Measurements from ENCODE around the gene RRM1.

The RRM1 gene

DNA sequence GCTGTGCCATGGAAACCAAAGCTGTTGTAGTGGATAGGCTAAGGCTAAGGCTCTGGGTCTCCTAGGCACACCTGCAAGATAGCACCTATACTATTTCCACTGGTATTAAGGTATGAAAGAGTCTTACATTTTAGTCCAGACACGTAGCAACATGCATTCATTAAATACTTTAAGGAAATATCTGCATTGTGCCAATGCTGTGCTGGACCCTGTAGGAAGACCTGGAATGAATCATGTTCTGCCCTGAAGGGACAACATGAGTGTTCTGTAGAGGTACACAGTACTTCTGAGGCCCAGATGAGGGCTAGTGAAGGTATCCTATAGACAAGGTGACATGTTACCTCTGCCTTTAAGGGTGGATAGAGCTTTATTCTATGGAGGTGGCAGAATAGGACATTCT lies 35.2 kb upstream of the RRM1 start:
- H3K4me1 ChIP-seq (ENCODE audit: insufficient read depth, insufficient read length), result no peaks in the 10 kb centered on the region
- DNase-seq (ENCODE audit: low read depth, low spot score), result no peak
- H3K36me3 ChIP-seq (ENCODE audit: insufficient read depth, insufficient read length, low read length), result peaks cover 21% of the 10 kb centered on the region
- no peak overlapping the region for H3K9ac ChIP-seq (ENCODE audit: insufficient read length, low read depth)
- no peaks in the 10 kb centered on the region for H3K27me3 ChIP-seq (ENCODE audit: insufficient read depth, insufficient read length)
- no peak overlapping the region for H3K4me3 ChIP-seq (ENCODE audit: insufficient read length, low read depth)
- TF ChIP-seq YY1 (IDR thresholded peaks at IDR 0.05; ENCODE audit: insufficient read depth, insufficient read length) (no peak), SUZ12 (IDR thresholded peaks at IDR 0.05; ENCODE audit: extremely low read depth, insufficient read depth, insufficient read length) (no peak), ZNF274 (IDR thresholded peaks at IDR 0.05; ENCODE audit: low read depth, low read length) (no peak)
- H3K9me3 ChIP-seq (ENCODE audit: insufficient read depth, low read length), result no peaks in the 10 kb centered on the region

DNA sequence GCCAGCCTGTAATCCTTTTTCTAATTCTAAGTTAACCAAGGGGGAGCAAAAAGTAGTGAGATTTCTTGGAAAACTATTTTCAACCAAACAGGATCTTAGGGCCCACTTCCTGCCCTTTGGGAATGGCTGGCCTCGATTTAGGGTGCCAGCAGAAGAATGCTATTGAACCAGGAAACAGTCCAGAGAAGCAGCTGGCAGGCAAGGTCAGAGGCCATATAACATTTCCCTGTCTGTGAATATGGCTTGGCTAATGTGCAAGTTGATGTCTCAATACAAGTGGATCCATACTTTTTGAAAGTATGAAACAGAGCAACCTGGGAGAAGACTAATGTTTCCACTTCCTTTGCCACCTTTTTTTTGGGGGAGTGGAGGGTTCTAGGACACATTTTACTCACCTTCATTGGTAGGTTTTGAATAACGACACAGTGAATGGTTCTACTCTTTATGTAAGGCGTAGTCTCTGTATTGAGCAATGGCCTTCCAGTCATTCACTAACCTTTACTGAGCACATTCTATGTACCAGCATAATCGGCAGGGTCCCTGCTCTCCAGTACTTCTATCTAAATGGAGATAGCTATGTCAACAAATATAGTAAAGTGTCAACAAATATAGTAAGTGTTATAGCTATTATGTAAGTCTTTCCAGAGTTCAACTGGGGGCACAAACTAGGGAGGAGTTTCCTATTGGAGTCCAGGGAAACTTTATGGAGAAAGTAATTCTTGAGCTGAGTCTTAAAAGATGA lies 34.2 kb upstream of the RRM1 start:
- peaks cover 21% of the 10 kb centered on the region for H3K36me3 ChIP-seq (ENCODE audit: insufficient read depth, insufficient read length, low read length)
- DNase-seq (ENCODE audit: low read depth, low spot score), result no peak
- H3K9ac ChIP-seq (ENCODE audit: insufficient read length, low read depth), result no peak overlapping the region

DNA sequence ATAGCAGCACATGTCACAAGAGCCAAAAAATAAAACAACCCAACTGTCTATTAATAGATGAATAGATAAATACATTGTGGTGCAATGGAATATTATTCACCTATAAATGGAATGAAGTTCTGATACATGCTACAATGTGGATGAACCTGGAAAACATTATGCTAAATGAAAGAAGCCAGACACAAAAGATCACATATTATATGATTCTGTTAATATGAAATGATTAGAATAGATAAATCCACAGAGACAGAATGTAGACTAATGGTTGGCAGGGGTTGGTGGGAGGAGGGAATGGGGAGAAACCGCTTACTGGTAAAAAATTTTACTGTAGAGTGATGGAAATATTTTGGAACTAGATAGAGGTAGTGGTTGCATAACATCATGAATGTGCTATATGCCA lies 32.9 kb upstream of the RRM1 start:
- H3K4me3 ChIP-seq (ENCODE audit: insufficient read length, low read depth), result no peak overlapping the region
- no peaks in the 10 kb centered on the region for H3K4me1 ChIP-seq (ENCODE audit: insufficient read depth, insufficient read length)
- no peak for TF ChIP-seq ZNF274 (IDR thresholded peaks at IDR 0.05; ENCODE audit: low read depth, low read length)
- no peak for TF ChIP-seq SUZ12 (IDR thresholded peaks at IDR 0.05; ENCODE audit: extremely low read depth, insufficient read depth, insufficient read length)
- no peak for TF ChIP-seq YY1 (IDR thresholded peaks at IDR 0.05; ENCODE audit: insufficient read depth, insufficient read length)
- DNase-seq (ENCODE audit: low read depth, low spot score), result no peak
- no peaks in the 10 kb centered on the region for H3K9me3 ChIP-seq (ENCODE audit: insufficient read depth, low read length)
- H3K36me3 ChIP-seq (ENCODE audit: insufficient read depth, insufficient read length, low read length), result peaks cover 21% of the 10 kb centered on the region
- H3K27me3 ChIP-seq (ENCODE audit: insufficient read depth, insufficient read length), result no peaks in the 10 kb centered on the region
- no peak overlapping the region for H3K9ac ChIP-seq (ENCODE audit: insufficient read length, low read depth)

More for the DNA sequence above, 34.2 kb upstream of the RRM1 start:
- Histone ChIP-seq H3K4me3 (ENCODE audit: insufficient read length, low read depth) (no peak overlapping the region), H3K9me3 (ENCODE audit: insufficient read depth, low read length) (no peaks in the 10 kb centered on the region), H3K4me1 (ENCODE audit: insufficient read depth, insufficient read length) (no peaks in the 10 kb centered on the region), H3K27me3 (ENCODE audit: insufficient read depth, insufficient read length) (no peaks in the 10 kb centered on the region)
- TF ChIP-seq ZNF274 (IDR thresholded peaks at IDR 0.05; ENCODE audit: low read depth, low read length) (no peak), SUZ12 (IDR thresholded peaks at IDR 0.05; ENCODE audit: extremely low read depth, insufficient read depth, insufficient read length) (no peak), YY1 (IDR thresholded peaks at IDR 0.05; ENCODE audit: insufficient read depth, insufficient read length) (no peak)

DNA sequence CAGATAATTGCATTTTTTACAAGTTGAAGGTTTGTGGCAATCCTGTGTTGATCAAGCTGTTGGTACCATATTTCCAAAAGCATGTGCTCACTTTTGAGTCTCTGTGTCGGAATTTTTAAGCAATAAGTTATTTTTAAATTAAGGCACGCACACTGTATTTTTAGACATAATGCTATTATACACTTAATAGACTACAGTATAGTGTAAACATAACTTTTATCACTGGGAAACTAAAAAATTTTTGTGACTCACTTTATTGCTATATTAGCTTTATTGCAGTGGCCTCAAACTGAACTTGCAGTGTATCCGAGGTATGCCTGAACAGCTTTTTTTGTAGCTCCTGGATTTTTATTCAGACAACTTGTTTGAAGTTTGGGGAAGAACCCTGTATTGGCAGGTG lies 31.3 kb upstream of the RRM1 start:
- Histone ChIP-seq H3K4me3 (ENCODE audit: insufficient read length, low read depth) (no peak overlapping the region), H3K4me1 (ENCODE audit: insufficient read depth, insufficient read length) (no peaks in the 10 kb centered on the region), H3K9ac (ENCODE audit: insufficient read length, low read depth) (no peak overlapping the region), H3K9me3 (ENCODE audit: insufficient read depth, low read length) (no peaks in the 10 kb centered on the region), H3K27me3 (ENCODE audit: insufficient read depth, insufficient read length) (no peaks in the 10 kb centered on the region), H3K36me3 (ENCODE audit: insufficient read depth, insufficient read length, low read length) (peaks cover 18% of the 10 kb centered on the region)
- no peak for DNase-seq (ENCODE audit: low read depth, low spot score)
- TF ChIP-seq SUZ12 (IDR thresholded peaks at IDR 0.05; ENCODE audit: extremely low read depth, insufficient read depth, insufficient read length) (no peak), YY1 (IDR thresholded peaks at IDR 0.05; ENCODE audit: insufficient read depth, insufficient read length) (no peak), ZNF274 (IDR thresholded peaks at IDR 0.05; ENCODE audit: low read depth, low read length) (no peak)

DNA sequence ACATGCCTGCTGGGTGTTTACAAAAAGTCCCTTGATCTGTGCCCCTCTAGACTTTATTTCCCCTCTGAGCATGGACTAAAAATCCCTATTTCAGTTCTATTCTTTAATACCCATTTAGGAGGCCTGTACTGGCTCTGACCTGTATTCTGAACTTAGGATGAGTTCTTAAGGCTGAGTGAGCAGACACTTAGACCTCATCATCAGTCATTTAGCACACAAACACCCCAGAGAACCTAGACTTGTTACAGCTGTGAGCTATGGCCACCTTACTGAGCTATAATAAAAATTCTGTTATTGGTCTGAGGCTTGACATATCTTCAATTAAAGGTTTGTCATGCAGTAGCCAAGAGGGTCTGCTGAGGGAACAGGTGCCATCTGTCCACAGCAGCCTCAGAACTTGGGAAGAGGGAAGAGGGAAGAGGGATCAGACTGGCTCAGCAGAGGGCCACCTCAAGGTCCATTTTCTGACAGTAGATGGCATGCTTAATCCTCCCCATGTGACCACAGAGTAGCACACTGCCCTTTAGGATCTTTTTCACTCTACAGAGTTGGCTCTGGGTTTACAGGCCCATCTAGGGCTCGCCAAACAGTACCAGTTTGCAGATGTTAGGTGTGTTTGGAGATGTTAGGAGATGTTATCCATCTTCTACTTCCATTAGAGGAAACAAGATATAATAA lies 30.2 kb upstream of the RRM1 start:
- Histone ChIP-seq H3K4me3 (ENCODE audit: insufficient read length, low read depth) (no peak overlapping the region), H3K9me3 (ENCODE audit: insufficient read depth, low read length) (no peaks in the 10 kb centered on the region), H3K9ac (ENCODE audit: insufficient read length, low read depth) (no peak overlapping the region), H3K27me3 (ENCODE audit: insufficient read depth, insufficient read length) (no peaks in the 10 kb centered on the region), H3K4me1 (ENCODE audit: insufficient read depth, insufficient read length) (no peaks in the 10 kb centered on the region), H3K36me3 (ENCODE audit: insufficient read depth, insufficient read length, low read length) (peaks cover 15% of the 10 kb centered on the region)
- no peak for TF ChIP-seq ZNF274 (IDR thresholded peaks at IDR 0.05; ENCODE audit: low read depth, low read length)
- no peak for TF ChIP-seq SUZ12 (IDR thresholded peaks at IDR 0.05; ENCODE audit: extremely low read depth, insufficient read depth, insufficient read length)
- no peak for TF ChIP-seq YY1 (IDR thresholded peaks at IDR 0.05; ENCODE audit: insufficient read depth, insufficient read length)
- no peak for DNase-seq (ENCODE audit: low read depth, low spot score)

DNA sequence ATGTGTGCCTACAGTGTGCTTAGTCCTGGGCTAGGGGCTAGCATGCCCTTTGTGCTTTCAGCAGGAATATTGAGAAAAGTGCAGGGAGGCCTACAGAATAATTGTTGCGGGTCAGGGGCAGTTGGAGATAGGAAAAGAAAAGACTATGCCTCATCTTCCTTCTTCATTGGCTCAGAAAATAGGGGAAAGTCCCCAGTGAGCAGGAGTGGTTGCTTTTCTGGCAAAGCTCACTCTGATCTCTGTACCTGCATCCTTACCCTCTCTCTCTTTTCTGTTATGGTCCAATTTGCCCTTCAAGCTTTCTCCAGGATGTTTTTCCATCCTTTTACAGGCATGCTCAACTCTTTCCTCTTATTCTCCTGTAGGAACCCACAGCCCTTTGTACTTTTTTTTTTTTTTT lies 29.5 kb upstream of the RRM1 start:
- peaks cover 10% of the 10 kb centered on the region for H3K36me3 ChIP-seq (ENCODE audit: insufficient read depth, insufficient read length, low read length)
- TF ChIP-seq YY1 (IDR thresholded peaks at IDR 0.05; ENCODE audit: insufficient read depth, insufficient read length) (no peak), ZNF274 (IDR thresholded peaks at IDR 0.05; ENCODE audit: low read depth, low read length) (no peak), SUZ12 (IDR thresholded peaks at IDR 0.05; ENCODE audit: extremely low read depth, insufficient read depth, insufficient read length) (no peak)
- DNase-seq (ENCODE audit: low read depth, low spot score), result no peak

DNA sequence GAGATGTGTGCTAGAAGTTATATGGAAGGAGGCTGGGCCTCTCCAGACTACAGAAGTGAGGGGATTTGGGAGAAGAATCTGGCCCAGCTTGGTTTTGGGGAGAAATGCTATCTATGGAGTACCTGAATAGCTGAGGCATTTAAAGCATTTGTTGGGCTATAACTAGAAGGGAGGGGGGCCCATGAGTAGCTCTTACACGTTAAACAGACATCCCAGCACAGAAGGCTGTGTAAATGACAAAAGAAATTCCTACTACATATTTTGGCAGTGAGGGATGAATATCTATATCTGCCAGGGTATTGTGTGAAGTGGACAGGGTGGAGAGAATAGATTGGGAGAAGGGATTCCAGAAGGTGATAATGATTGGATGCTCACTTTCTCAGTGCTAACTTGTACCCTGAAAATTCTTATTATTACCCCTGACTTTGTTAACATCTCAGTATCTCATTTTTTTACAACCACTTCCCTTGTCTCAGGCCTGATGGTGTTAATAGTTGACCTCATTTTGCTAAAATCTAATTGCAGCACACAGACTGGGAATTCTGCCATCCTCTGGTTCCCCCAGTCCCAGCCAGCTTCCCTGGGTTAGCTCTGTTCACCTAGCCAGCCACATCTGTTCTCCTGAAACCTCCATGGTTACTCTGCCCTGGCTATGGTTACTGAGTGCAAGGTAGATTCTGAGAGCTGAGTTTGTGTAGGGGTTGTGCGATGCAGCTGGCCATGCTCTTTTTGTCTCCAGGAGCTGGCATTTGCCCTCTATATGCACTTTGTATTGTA lies 28.8 kb upstream of the RRM1 start:
- Histone ChIP-seq H3K4me3 (ENCODE audit: insufficient read length, low read depth) (no peak overlapping the region), H3K9me3 (ENCODE audit: insufficient read depth, low read length) (no peaks in the 10 kb centered on the region), H3K27me3 (ENCODE audit: insufficient read depth, insufficient read length) (no peaks in the 10 kb centered on the region), H3K36me3 (ENCODE audit: insufficient read depth, insufficient read length, low read length) (peaks cover 6% of the 10 kb centered on the region), H3K4me1 (ENCODE audit: insufficient read depth, insufficient read length) (no peaks in the 10 kb centered on the region), H3K9ac (ENCODE audit: insufficient read length, low read depth) (no peak overlapping the region)
- DNase-seq (ENCODE audit: low read depth, low spot score), result peak; percentile 28
- TF ChIP-seq SUZ12 (IDR thresholded peaks at IDR 0.05; ENCODE audit: extremely low read depth, insufficient read depth, insufficient read length), result no peak

More for the DNA sequence above, 29.5 kb upstream of the RRM1 start:
- Histone ChIP-seq H3K9ac (ENCODE audit: insufficient read length, low read depth) (no peak overlapping the region), H3K4me1 (ENCODE audit: insufficient read depth, insufficient read length) (no peaks in the 10 kb centered on the region), H3K27me3 (ENCODE audit: insufficient read depth, insufficient read length) (no peaks in the 10 kb centered on the region), H3K9me3 (ENCODE audit: insufficient read depth, low read length) (no peaks in the 10 kb centered on the region), H3K4me3 (ENCODE audit: insufficient read length, low read depth) (no peak overlapping the region)

All from NT2/D1 (cell line).